Activated T-cell treated with anti-CD3 and anti-CD28 coated beads for 48 hours (primary cell): ENCODE results near the gene C1QL1.

Experiments used
- DNase-seq: peaks from one replicate; pipeline ENCODE4 v3.0.0-alpha.2; 2020; ENCODE audit warnings: low read depth

C1QL1 gene

GRCh38 chr17:44914148-44914547 lies 54.0 kb downstream of the C1QL1 start:
- no peak for DNase-seq

GRCh38 chr17:44913676-44914075 lies 54.4 kb downstream of the C1QL1 start:
- DNase-seq: no peak

- no peak for DNase-seq
These were observed 55.1 kb downstream of the C1QL1 start for GRCh38 chr17:44912763-44913544.

DNA sequence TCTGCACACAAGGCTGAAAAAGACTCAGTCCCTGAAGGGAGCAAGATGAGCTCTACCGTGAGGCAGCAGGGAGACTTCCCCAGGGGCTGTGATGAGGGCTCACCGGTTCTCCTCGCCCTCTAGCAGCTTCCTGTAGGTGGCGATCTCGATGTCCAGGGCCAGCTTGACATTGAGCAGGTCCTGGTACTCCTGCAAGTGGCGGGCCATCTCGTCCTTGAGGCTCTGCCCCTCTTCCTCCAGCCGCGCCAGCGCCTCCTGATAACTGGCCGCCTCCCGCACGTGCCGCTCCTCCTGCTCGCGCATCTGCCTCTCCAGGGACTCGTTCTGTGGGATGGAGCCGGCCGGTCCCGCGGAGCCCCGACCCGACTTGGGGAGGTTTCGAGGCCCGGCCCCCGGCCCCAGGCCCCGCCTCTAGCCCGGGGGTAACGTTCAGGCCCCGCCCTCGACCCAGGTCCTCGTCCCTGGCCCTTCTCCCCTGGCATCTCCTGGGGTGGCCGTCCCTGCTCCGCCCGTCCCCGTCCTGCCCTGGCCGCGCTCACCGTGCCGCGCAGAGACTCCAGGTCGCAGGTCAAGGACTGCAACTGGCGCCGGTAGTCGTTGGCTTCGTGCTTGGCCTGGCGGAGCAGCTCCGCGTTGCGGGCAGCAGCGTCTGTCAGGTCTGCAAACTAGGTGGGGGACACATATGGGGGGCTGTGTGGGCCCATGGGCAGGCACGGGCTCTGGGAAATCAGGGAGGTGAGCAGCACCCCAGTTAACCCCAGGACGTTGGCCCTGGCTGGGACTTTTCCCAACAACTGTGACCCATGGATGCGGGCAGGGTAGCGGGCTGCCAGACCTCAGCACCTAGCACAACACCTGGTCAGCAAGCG lies 56.7 kb downstream of the C1QL1 start:
- DNase-seq: peak; percentile 33

DNA sequence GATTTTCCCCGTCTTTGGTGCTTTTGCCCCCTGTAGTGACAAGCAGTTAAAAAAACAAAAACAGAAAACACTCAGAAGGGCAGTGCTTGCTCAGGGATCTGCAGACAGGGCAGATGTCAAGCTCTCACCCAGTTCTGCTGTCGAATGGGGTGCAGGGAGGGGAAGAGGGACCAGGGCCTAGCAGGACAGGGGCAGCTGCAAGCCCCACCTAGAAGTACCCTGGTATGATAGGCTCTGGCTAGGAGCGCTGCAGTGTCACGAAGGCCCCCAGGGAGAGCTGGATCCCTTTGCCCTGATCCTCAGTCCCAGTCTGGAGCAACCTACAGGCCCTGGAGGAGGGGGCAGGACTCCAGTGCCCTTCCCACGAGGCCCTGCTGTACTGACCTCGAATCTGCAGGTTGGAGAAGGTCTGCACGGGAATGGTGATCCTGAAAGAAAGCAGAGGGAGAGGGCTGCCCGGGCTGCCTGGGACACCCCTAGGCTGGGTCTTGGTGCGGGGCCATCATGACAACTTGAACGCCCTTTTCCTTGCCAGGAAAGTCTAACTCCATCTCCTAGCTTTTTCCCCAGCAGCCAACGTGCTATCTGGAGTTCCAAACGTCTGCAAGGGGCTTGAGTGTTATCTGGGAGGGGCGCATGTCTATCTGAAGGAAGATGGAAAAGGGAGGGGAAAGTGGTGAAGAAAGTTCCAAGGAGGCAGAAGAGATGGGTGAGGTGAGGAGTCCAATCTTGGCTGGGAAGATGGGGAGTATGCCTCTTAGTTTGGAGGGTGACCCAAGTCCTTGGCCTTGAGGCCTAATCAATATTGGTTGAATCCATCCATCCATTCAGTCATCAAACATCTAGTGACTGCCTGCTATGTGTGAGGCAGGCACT lies 57.6 kb downstream of the C1QL1 start:
- no peak for DNase-seq
